HepG2 (cell line): ENCODE results near the gene KLHDC1. TPM values are rescaled to one million over a fixed set of nuclear protein-coding genes. Genes with fewer than 3 reads are reported as not detected.

Source experiments
- ARID3A ChIP-seq: IDR thresholded peaks from 2 replicates; pipeline ENCODE4 v1.6.1; 2012; ENCODE audit warnings: low read depth, low read length, improper control_type of control experiment
- ATF1 ChIP-seq: IDR thresholded peaks from 2 replicates; pipeline ENCODE4 v1.6.1; 2016; ENCODE audit warnings: mild to moderate bottlenecking, control low read depth
- ATF2 ChIP-seq: sonication (generic); formaldehyde crosslinking; IDR thresholded peaks from 2 replicates; pipeline ENCODE4 v1.4.0; 2020; ENCODE audit warnings: missing genetic modification reagents
- CREB1 ChIP-seq, 2 experiments: fragments of 450-650 bp in 1 of 2; IDR thresholded peaks; 2 replicates each; pipeline ENCODE4 v1.6.1; 2016 to 2017; ENCODE audit warnings: control low read depth in 1 of 2, mild to moderate bottlenecking in 1 of 2, missing compliant biosample characterization in 1 of 2, missing genetic modification characterization in 1 of 2
- CREM ChIP-seq, 2 experiments: sonication (generic) in 1 of 2; formaldehyde crosslinking in 1 of 2; IDR thresholded peaks; 2 replicates each; pipeline versions ENCODE4 v1.4.0 to v1.6.1; 2016 to 2020; ENCODE audit warnings: antibody characterized with exemption in 1 of 2, mild to moderate bottlenecking in 1 of 2, missing genetic modification reagents in 1 of 2
- EP300 ChIP-seq, 3 experiments: sonication (generic) in 1 of 3; formaldehyde crosslinking in 1 of 3; IDR thresholded peaks; 2 replicates each; pipeline versions ENCODE4 v1.5.1 to v1.6.1; 2011 to 2020; ENCODE audit warnings: low read depth in 2 of 3, low read length in 2 of 3, borderline replicate concordance in 1 of 3, improper control_type of control experiment in 1 of 3, mild to moderate bottlenecking in 1 of 3, missing genetic modification reagents in 1 of 3, moderate library complexity in 1 of 3
- FIP1L1 ChIP-seq: fragments of 200-400 bp; formaldehyde crosslinking; IDR thresholded peaks from 2 replicates; pipeline ENCODE4 v1.6.1; 2018; ENCODE audit warnings: low read depth, mild to moderate bottlenecking, low read length, moderate library complexity, borderline replicate concordance; ENCODE audit not compliant: insufficient read depth
- FOXA1 ChIP-seq, 2 experiments: fragments of 450-650 bp in 1 of 2; sonication (generic) in 1 of 2; formaldehyde crosslinking in 1 of 2; IDR thresholded peaks; 2 replicates each; pipeline versions ENCODE4 v1.4.0 to v1.6.1; 2016 to 2020; ENCODE audit warnings: missing genetic modification reagents in 1 of 2
- GABPA ChIP-seq, 2 experiments: IDR thresholded peaks; 2 replicates each; pipeline ENCODE4 v1.6.1; 2011 to 2016; ENCODE audit warnings: low read depth in 2 of 2, low read length in 1 of 2, missing biosample characterization in 1 of 2, missing genetic modification characterization in 1 of 2
- HMG20A ChIP-seq: IDR thresholded peaks from 2 replicates; pipeline ENCODE4 v1.6.1; 2016; ENCODE audit warnings: borderline replicate concordance
- HMGA1 ChIP-seq: sonication (generic); formaldehyde crosslinking; conservative IDR thresholded peaks from 2 replicates; pipeline ENCODE4 v1.4.0; 2020; ENCODE audit warnings: missing genetic modification reagents
- MIER3 ChIP-seq: IDR thresholded peaks from 2 replicates; pipeline ENCODE4 v1.6.1; 2016; ENCODE audit warnings: missing compliant biosample characterization, borderline replicate concordance
- PAXIP1 ChIP-seq: sonication (generic); formaldehyde crosslinking; conservative IDR thresholded peaks from 2 replicates; pipeline ENCODE4 v1.4.0; 2020; ENCODE audit warnings: mild to moderate bottlenecking, missing genetic modification reagents, moderate library complexity
- RCOR2 ChIP-seq: IDR thresholded peaks from 2 replicates; pipeline ENCODE4 v1.6.1; 2016; ENCODE audit warnings: missing biosample characterization, missing genetic modification reagents
- SOX6 ChIP-seq, 2 experiments: fragments of 450-650 bp in 1 of 2; sonication (generic) in 1 of 2; formaldehyde crosslinking in 1 of 2; IDR thresholded peaks; 2 replicates each; pipeline versions ENCODE4 v1.4.0 to v1.6.1; 2017 to 2020; ENCODE audit warnings: antibody characterized with exemption in 1 of 2, mild to moderate bottlenecking in 1 of 2, missing genetic modification reagents in 1 of 2
- THAP11 ChIP-seq: IDR thresholded peaks from 2 replicates; pipeline ENCODE4 v1.6.1; 2016; ENCODE audit warnings: missing biosample characterization, missing genetic modification reagents
- ZBTB20 ChIP-seq: sonication (generic); formaldehyde crosslinking; IDR thresholded peaks from 2 replicates; pipeline ENCODE4 v1.8.1; 2023; ENCODE audit warnings: missing genetic modification reagents, low read depth, mild to moderate bottlenecking, borderline replicate concordance
- ZNF12 ChIP-seq: sonication (generic); formaldehyde crosslinking; IDR thresholded peaks from 2 replicates; pipeline ENCODE4 v1.5.0; 2020; ENCODE audit warnings: missing genetic modification reagents
- polyA plus RNA-seq, 8 experiments: library from polyadenylated mRNA; depleted of rRNA in 3 of 8; stranded (reverse) in 7 of 8; unstranded in 1 of 8; fragments of >200 nt; fragmentation: Illumina TruSeq in 4 of 8; extraction: Trizol in 4 of 8; gene quantifications; 2 replicates each; pipeline versions ENCODE4 v1.2.1 to v1.2.3, GENCODE V29; 2011 to 2016; ENCODE audit warnings: low read depth in 4 of 8, missing spikeins in 1 of 8, mixed read lengths in 1 of 8; ENCODE audit not compliant: insufficient read depth in 1 of 8
- total RNA-seq, 5 experiments: library from RNA; depleted of rRNA; stranded (reverse); fragments of >200 nt; fragmentation: Illumina TruSeq; extraction: Trizol; gene quantifications; 2 replicates each; pipeline ENCODE4 v1.2.3, GENCODE V29; 2016; ENCODE audit warnings: low read depth in 1 of 5

KLHDC1 gene
- total and polyA plus RNA-seq, 2 of the 13 experiments (the other 11 are each of a cell fraction or from before 2014, with no cell fraction given): 0.11 TPM; not detected in 1

- no peak for TF ChIP-seq HMGA1 (CRISPR knock-in tag)
- peak; percentile 54; the same call in 1 of the 2 replicates for TF ChIP-seq HMG20A (CRISPR knock-in tag)
- TF ChIP-seq ATF1 (CRISPR knock-in tag): no peak
- TF ChIP-seq GABPA (IDR thresholded peaks at IDR 0.05; ENCODE audit: low read depth, low read length): no peak
- 0 out of 2 replicates have a peak, but pooled peaks have one; percentile 13 for TF ChIP-seq GABPA (CRISPR knock-in tag; IDR thresholded peaks at IDR 0.05; ENCODE audit: low read depth)
- TF ChIP-seq ZBTB20 (CRISPR knock-in tag): peak; percentile 98; the same call in 1 of the 2 replicates
- TF ChIP-seq CREB1 (IDR thresholded peaks at IDR 0.05): peak; percentile 57; the same call in 1 of the 2 replicates
- peak; percentile 63 for TF ChIP-seq CREB1 (CRISPR knock-in tag; IDR thresholded peaks at IDR 0.05)
- peak; percentile 32; the same call in 1 of the 2 replicates for TF ChIP-seq PAXIP1 (CRISPR knock-in tag)
- peak; percentile 51; the same call in 1 of the 2 replicates for TF ChIP-seq THAP11 (CRISPR knock-in tag)
- TF ChIP-seq RCOR2 (CRISPR knock-in tag): 0 out of 2 replicates have a peak, but pooled peaks have one; percentile 21
- TF ChIP-seq EP300 (IDR thresholded peaks at IDR 0.05; ENCODE audit: low read depth in 2 of 2, low read length in 2 of 2): peak in 1 of 2 experiments; percentile 63; a peak in 2 of 4 replicates
- TF ChIP-seq EP300 (CRISPR knock-in tag; IDR thresholded peaks at IDR 0.05; ENCODE audit: borderline replicate concordance): no peak
- no peak for TF ChIP-seq SOX6 (IDR thresholded peaks at IDR 0.05)
- peak; percentile 49 for TF ChIP-seq SOX6 (CRISPR knock-in tag; IDR thresholded peaks at IDR 0.05)
- peak; percentile 41; the same call in 1 of the 2 replicates for TF ChIP-seq CREM (IDR thresholded peaks at IDR 0.05)
- no peak for TF ChIP-seq CREM (CRISPR knock-in tag; IDR thresholded peaks at IDR 0.05)
- TF ChIP-seq ARID3A: peak; percentile 81
- TF ChIP-seq FOXA1 (IDR thresholded peaks at IDR 0.05): peak; percentile 54; the same call in 1 of the 2 replicates
- peak; percentile 93 for TF ChIP-seq FOXA1 (CRISPR knock-in tag; IDR thresholded peaks at IDR 0.05)
- TF ChIP-seq ZNF12: peak; percentile 78; the same call in 1 of the 2 replicates
- no peak for TF ChIP-seq FIP1L1
- peak; percentile 58; the same call in 1 of the 2 replicates for TF ChIP-seq MIER3 (CRISPR knock-in tag)
- peak; percentile 91 for TF ChIP-seq ATF2 (CRISPR knock-in tag)
These were observed 33.1 kb upstream of the KLHDC1 start (continued) for GRCh38 chr14:49659526-49660455.
